Testis (tissue), 2 donors: ENCODE measurements around the gene RANBP3.

ENCODE experiments used
- CTCF ChIP-seq, 3 experiments: fragments of 450-650 bp in 2 of 3; fragments of 200-600 bp in 1 of 3; sonication (generic) in 1 of 3; IDR thresholded peaks; one replicate each; pipeline ENCODE4 v1.5.1; 2016 to 2019; ENCODE audit warnings: antibody characterized with exemption in 3 of 3, mild to moderate bottlenecking in 2 of 3, moderate library complexity in 1 of 3
- POLR2A ChIP-seq: fragments of 450-650 bp; IDR thresholded peaks from one replicate; pipeline ENCODE4 v1.6.1; 2017; ENCODE audit warnings: antibody characterized with exemption, mild to moderate bottlenecking, moderate library complexity

GRCh38 chr19:5997371-5997770, 19.4 kb upstream of the RANBP3 start:
- TF ChIP-seq CTCF (IDR thresholded peaks at IDR 0.05) (no peak), POLR2A (no peak)
